Measurements from ENCODE around the gene CIAO3.
"Not testable (repeated sequence)": the region's sequence is repeated elsewhere in the genome, so short reads cannot be mapped to it uniquely, and the experiment has no call there.

The CIAO3 gene

DNA sequence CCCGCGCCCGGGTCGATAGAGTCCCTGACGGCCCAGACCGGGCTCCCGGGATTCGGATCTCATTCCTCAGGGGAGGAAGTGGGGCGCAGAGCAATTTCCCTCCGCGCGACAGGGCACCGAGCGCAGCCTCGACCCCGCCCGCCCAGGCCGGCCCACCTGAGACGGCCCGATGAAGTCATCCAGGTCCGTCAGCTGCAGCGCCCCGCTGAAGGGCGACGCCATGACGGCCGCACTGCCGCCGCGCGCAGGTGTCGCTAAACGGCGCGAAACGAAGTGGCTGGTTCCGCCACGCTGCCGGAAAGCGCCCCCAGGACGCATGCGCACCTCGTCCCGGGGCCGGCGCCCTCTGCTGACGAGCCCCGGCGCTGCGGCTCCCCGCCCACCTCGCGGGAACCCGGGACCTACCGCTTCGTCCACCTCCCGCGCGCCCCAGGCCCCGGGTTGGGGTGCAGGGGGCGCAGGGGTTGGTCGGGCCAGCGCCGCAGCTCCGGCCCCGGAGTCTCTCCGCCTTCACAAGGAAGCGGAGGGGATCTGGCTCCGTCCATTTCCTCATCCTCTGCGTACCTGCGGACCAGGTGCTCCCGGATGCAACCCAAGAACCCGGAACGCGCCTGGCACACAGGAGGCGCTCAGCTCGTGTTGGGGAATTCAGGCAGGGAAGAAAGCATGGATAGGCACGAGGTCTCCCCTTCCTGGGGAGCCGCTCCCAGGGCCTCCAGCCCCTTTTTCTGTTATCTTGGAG is at the start of gene CIAO3:
CIAO3 (minus strand) TSS at position 234 of the 742 bp plus-strand sequence; CDS start at position 222, 12 bp downstream.
- DNase-seq: peak; percentile 45 to 87

DNA sequence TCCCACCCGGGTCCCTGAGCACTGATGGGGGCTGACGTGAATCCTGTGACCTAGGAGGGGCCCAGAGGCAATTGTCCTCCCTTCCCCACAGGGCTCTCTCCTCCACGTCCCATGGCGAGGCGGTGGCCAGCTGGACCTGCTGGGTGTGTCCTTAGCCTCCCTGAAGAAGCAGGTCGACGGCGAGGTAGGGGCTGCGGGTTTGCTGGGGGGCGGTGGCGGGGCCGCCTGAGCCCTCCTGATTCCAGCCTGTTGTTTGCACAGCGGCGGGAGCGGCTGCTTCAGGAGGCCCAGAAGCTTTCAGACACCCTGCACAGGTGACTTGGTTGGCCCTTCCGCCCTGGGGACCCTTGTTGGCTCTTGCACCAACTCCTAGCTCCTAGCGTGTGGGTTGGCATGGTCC is 49.3 kb upstream of the CIAO3 start:
- DNase-seq: no peak

DNA sequence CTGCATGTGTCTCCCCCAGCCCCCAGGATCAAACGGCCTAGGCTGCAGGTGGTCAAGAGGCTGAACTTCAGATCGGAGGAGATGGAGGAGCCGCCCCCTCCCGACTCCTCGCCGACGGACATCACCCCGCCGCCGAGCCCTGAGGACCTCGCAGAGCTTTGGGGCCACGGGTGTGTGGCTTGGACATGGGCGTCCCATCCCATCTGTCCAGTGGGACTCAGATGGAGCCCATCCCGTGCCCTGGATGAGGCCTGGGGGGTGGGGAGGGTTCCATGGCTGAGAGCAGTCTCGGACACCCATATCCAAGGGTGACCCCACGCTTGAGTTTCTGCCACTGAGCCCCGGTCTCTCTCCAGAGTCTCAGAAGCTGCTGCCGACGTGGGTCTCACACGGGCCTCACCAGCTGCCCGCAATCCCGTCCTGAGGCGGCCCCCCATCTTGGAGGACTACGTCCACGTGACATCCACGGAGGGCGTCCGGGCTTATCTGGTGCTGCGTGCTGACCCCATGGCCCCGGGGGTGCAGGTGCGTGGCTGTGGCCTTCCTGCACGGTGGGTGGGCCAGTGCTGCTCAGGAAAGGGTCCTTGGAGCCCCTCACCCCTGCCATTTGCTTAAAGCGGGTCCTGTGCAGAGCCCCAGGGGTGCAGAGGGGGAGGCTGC is 48.5 kb upstream of the CIAO3 start:
- no peak for DNase-seq

DNA sequence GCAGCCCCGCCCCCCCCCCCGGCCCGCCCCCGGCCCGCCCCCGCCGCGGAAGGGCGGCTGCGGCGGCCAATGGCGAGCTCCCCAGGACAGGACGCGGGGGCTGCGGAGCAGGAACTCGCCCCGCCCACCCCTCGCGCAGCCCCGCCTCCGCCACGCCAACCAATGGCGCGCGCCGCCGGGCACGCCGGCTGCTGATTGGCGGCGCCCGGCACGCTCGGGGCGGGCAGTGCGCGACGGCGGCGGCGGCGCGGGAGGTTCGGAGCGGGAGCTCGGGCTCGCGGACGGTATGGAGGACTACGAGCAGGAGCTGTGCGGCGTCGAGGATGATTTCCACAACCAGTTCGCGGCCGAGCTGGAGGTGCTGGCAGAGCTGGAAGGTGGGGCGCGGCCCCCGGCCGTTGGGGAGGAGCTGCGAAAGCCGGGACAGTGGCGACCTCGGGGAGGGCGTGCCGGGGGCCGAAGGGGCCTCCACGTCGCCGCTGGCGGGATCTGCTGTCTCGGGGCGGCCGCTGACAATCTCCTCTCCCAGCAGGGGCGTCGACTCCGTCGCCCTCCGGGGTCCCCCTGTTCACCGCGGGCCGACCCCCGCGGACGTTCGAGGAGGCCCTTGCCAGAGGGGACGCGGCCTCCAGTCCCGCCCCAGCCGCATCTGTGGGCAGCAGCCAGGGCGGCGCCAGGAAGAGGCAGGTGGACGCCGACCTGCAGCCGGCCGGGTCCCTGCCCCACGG is 47.8 kb upstream of the CIAO3 start, which contains the start of gene CHTF18:
CHTF18 (plus strand) TSS at position 222 of the 728 bp plus-strand sequence; CDS start at position 287, 65 bp downstream.
- DNase-seq: peak in 1 of 2 experiments; percentile 90

DNA sequence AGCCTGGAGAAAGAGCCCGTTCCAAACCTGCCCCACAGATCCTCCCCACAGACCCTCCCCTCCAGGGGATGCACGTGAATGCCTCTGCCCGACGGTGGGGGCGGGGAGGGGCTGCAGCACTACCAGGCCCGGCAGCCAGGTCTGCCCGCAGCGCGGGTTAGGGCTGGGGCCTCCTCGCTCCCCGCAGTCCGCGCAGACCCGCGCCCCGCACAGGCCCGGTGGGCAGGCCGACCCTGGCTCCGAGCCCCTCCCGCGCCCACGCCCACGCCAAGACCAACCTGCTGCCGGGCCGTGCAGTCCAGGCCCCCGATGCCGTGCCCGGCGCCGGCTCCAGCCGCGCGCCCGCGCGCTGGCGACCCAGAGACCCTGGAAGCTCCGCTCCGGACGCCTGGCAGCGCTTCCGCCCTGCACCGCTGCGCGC is 47.2 kb upstream of the CIAO3 start, which contains the start of gene RPUSD1:
RPUSD1 (minus strand) TSS at position 404 of the 421 bp plus-strand sequence. CDS start 644 bp downstream, outside the sequence.
- DNase-seq: no peak

DNA sequence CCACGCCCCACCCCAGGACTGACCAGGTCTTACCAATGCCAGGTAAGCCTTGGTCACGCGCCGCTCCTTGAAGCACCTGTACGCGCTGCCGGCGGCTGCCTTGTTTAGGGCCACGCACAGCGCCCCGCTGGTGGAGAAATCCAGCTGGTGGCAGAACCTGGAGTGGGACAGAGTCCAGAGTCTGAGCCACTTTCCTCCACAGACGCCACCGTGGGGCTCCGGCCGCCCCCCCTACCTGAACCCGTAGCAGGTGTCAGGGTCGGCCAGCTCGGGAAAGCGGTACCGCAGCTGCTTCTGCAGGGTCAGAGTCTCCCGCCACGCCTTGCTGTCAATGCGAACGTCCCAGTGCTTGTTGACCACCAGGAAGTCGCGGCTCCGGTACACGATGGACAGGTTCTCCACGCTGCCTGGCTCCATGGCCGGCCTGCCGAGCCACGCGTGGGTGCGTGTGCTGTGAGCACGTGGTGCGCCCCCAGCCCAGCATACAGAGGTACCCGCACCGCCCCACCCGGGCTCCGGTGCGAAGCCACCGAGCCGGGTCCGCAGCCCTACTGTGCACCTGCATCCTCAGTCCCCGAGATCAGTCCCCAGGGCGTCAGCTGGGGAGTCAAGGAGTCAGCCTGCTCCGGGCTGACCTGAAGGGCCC is 46.6 kb upstream of the CIAO3 start:
- no peak for DNase-seq

DNA sequence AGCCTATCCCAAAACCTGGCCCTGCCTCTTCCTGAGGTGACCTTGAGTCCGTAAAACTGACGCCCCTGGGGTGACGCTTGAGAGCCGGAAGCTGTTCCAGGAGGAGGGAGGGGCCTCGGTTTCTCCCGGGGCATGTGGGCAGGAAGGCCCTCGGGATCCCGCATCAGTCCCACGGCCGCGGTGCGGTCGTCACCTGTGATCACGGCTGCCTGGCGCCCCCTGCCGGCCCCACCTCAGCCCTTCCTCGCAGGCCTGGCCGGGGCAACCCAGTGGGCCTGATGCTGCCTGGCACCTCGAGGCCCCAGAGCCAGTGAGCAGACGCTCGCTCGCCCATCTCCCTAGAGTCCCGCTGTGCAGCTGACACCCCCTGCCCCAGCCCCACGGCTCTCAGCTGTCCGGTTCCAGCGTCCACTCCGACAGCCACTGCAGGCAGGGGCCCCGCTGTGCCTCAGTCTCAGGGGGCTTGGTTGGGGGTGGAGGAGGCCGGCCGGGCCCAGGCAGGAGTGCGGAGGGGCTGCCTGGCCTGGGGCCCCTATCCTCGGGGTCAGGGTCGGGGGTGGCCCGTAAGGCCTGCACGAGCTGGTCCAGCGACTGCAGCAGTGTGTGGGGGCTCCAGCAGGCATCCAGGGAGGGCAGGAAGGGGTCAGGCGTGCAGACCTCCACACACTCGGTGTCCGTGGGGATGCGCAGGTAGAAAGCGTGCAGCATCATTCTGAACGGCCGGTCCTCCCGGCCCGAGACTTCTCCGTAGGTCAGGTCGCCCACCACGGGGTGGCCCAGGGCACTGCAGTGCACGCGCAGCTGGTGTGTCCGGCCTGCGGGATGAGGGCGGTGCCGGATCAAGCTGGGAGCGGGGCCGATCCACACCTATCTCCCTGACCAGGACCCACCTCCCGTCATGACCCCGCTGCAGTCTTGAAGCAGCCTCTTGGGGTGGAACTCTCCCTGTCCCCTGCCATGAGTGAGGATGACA is 45.1 kb upstream of the CIAO3 start:
- peak in 1 of 2 experiments; percentile 77 for DNase-seq

DNA sequence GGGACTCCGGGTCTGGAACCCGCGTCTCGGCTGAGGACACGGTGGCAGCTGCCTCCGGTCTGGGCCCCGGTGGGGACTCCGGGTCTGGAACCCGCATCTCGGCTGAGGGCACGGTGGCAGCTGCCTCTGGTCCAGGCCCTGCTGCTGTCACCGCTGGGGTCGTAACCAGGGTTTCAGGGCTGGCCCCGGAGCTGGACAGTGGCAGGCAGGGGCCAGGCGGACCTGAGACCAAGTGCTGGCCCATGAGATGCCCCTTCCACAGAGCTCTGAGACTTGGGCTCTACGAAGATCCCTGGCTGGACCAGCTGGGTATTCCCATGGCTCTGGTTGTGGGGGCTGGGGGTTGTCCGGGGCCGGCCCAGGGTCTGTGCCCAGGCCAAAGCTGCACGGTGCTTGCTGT is 43.6 kb upstream of the CIAO3 start:
- DNase-seq: no peak

DNA sequence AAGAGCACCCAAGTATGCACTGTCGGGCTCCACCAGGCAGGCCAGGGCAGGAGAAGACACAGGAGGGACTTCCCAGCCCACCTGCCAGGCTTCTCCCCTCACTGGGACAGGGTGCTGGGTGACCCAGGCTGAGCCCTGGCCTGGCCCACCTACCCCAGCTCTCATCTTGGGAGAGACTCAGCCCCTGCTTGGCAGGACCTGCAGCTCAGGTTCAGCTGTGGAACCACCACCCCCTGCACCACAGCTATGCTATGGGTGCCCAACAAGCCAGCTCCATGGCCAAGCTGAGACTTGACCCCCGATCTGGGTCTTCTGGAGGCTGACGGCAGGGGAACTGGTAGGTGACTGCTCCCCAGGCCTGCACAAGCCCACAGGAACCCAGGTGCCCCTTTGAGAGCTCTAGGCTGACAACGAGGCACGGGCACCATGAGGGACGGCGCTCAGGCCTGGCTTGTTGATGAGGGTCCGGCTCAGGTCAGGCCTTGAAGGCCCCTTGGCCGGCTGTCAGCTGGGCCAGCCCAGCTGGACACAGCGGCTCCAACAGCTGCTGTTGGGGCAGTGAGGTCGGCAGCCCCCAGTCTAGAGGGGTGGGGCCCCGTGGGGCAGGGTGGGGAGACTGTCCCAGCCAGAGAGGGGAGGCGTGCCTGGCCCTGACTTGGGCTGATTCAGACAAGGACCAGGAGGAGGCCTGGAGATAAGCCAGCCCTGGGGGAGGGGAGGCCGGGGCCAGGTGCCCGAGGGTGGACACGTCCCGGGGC is 42.8 kb upstream of the CIAO3 start:
- DNase-seq: no peak

DNA sequence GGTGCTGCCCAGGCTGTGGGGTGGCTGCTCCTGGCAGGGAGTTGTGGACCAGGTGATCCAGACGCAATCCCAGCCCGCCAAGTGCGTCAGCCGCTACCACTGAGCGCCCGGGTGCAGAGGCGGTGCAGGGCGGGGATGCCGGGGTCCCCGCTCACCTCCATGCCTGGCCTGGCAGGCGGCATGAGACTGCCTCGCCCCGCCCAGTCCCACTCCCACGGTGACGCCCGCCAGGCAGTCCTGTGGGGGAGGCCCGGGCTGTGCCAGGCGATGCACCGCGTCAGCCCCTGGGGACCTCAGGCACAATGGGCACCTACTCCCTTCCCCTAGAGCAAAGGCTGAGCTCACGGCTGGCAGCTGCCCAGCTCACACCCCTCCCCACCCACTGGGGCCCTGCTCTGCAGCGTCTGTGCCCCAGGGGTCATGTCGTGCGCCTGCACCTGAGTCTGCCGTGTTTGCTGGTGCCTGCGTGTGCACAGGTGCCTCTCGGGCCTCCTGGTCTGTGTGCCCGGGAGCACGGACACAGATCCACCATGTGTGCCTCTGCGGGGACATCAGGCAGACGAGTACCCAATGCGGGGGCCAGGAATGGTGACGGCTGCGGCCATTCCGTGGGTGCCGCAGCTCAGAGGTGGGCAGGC is 42.1 kb upstream of the CIAO3 start:
- peak in 1 of 2 experiments; percentile 52 for DNase-seq

DNA sequence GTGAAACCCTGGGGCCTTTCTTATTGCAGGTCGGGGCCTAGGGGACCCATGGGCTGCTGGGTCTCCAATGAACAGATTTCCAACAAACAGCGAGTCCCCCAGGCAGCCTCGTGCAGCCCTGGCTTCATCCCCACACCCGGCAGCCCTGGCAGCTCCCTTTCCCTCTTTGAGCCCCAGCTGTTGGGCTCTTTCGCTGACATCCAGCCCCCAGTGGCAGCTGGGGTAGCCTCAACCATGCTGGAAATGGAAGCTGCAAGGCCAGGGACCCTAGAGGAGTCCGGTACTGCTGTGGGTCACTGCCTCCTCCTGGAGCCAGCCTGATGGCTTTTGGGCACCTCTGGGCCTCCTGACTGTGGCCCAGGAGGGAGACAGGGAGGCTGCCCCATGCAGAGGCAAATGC is 41.5 kb upstream of the CIAO3 start:
- DNase-seq: no peak

DNA sequence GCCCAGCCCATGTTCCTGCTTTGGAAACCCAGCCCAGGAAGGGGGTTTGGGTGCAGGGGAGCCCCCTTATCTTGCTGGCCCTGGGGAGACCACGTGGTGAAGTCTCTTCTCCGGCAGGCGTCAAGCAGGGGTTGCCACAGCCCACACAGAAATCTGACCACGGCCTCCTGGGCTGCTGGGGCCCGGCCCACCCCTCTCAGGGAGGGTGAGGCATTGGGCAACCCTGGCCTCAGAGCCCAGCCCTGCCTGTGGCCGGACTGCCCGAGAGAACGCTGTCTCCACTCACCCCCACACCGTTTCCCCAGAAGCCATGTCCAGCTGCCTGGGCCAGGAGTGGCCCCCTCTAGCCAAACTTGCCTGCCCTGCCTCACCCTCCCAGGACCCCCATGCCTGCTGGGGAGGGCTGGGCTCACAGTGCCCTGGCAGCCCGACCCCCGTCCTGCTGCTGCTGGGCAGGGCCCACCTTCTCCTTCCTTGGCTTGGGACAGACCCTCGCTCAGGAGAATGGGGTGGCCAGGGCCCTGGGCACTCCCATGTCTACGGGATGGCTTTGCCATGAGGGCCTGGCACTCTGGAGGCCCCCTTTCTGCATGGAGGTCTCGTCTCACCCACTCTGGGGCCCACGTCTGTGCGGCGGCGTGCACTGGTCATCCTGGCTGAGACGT is 40.7 kb upstream of the CIAO3 start:
- no peak for DNase-seq

DNA sequence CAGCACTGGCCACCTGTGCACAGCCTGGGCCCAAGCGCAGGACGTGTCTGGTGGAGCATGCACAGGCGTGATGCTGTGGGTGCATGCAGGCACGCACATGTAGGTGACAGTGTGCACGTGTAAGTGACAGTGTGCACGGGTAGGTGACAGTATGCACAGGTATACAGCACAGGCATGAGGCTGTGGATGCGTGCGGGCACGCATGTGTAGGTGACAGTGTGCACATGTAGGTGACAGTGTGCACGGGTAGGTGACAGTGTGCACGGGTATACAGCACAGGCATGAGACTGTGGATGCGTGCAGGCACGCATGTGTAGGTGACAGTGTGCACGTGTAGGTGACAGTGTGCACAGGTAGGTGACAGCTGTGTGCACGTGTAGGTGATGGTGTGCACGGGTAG is 39.5 kb upstream of the CIAO3 start:
- no peak for DNase-seq

DNA sequence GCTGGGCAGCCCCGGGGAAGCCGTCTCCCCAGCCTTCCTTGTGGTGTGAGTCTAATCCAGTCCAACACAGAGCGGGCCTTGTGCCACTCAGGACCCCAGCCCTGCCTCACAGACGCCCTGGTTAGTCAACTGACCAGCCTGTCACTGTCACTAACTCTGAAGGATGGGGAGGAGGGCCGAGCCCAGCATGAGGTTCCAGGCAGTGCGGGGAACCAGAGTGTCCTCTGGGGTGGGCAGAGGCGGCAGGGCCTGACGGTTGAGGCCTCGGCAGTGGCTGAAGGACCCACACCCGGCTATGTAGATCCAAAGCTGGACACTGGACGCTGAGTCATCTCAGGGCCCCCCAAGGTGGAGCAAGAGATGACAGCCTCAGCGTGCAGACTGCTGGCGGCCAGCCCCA is 38.8 kb upstream of the CIAO3 start:
- DNase-seq: no peak

DNA sequence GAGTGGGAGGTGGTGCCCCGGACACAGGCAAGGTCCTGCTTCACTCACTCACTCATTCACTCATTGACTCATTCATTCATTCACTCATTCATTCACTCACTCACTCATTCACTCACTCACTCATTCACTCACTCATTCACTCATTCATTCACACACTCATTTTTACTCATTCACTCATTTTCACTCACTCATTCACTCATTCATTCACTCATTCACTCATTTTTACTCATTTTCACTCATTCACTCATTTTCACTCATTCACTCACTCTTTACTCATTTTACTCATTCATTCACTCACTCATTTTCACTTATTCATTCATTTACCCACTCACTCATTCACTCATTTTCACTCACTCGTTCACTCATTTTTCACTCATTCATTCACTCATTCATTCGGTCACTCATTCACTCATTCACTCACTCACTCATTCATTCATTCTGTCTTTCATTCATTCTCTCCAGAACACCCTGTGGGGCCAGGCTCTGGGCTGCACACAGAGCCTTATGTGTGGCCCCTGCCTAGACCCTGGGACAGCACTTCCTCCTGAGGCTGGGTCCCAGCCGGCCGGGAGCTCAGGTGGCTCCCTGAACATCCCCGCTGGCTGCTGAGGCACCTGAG is 38.2 kb upstream of the CIAO3 start:
- DNase-seq: no peak

DNA sequence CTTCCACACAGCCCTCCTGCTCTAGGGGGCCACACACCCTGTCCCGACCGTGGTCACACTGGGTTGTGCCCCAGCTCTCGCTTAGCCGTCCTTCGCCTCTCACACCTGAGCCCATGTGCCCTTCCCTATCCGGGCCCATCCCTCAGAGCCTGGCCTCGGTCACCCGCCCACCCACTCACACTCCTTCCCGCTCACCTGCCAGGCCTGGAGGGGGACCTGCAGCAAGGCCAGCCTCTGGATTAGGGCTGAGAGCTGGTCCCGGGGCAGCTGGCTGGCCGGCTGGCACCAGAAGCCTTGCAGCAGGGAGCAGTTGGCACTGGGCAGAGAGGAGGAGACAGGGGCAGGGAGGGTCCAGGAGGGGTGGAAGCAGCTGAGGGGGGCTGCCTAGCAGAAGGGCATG is 37.6 kb upstream of the CIAO3 start:
- no peak for DNase-seq

DNA sequence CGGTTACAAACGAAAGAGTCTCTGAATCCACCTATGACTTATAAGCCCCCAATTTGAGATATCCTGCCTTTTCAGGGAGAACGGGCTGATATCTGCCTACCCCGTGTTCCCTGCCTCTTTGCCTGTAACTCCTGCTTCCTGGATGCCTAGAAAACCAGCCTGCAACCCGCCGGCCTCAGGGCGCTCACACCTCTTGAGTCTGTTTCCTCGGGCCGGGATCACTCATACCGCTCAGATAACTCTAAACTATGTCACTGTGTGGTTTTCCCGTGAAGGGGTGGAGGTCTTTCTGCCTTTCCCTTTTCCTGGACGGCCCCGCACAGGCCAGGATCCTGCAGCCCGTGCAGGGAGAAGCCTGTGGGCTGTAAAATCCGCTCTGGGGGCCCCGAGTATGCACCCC is 37.0 kb upstream of the CIAO3 start:
- DNase-seq: no peak

DNA sequence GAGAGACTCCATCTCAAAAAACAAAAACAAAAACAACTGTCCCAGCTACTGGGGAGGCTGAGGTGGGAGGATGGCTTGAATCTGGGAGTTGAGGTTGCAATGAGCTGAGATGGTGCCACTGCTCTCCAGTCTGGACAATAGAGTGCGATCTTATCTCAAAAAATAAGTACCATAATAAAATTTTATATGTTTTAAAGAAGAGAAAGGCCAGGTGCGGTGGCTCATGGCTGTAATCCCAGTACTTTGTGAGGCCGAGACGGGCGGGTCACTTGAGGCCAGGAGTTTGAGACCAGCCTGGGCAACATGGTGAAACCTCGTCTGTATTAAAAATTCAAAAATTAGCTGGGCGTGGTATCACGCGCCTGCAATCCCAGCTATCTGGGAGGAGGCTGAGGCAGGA is 36.0 kb upstream of the CIAO3 start:
- DNase-seq: no peak

DNA sequence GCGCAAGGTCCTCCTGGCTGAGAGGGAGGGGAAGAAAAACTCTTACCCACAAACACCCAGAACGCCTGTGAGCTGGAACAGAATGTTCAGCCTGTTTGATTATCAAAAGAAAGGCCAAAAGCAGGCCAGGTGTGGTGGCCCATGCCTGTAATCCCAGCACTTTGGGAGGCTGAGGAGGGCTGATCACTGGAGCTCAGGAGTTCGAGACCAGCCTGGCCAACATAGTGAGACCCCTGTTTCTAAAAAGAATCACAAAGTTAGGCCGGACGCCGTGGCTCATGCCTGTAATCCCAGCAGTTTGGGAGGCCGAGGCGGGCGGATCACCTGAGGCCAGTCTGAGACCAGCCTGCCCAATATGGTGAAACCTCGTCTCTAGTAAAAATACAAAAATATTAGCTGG is 35.5 kb upstream of the CIAO3 start:
- not testable (repeated sequence) for DNase-seq

Measured in NCI-H526 (cell line).